A673 (cell line): Measurements from ENCODE around the gene FASTKD3.

Source experiments
- EZH2 ChIP-seq: fragments of 200-600 bp; sonication (generic); IDR thresholded peaks from 2 replicates; pipeline ENCODE4 v1.6.1; 2017; ENCODE audit warnings: borderline replicate concordance, low read depth, mild to moderate bottlenecking, mixed read lengths, antibody characterized with exemption, low read length; ENCODE audit not compliant: poor library complexity, severe bottlenecking
- TF ChIP-seq, protein P1 (sequence below): fragments of 300-800, 200-600 bp; sonication (generic); conservative IDR thresholded peaks from 2 replicates; pipeline ENCODE4 v1.5.1; 2017; ENCODE audit warnings: low read depth, mild to moderate bottlenecking, antibody characterized with exemption, low read length, moderate library complexity, mixed read lengths

GRCh38 chr5:7823594-7823993 lies 45.2 kb downstream of the FASTKD3 start:
- TF ChIP-seq, protein P1, sequence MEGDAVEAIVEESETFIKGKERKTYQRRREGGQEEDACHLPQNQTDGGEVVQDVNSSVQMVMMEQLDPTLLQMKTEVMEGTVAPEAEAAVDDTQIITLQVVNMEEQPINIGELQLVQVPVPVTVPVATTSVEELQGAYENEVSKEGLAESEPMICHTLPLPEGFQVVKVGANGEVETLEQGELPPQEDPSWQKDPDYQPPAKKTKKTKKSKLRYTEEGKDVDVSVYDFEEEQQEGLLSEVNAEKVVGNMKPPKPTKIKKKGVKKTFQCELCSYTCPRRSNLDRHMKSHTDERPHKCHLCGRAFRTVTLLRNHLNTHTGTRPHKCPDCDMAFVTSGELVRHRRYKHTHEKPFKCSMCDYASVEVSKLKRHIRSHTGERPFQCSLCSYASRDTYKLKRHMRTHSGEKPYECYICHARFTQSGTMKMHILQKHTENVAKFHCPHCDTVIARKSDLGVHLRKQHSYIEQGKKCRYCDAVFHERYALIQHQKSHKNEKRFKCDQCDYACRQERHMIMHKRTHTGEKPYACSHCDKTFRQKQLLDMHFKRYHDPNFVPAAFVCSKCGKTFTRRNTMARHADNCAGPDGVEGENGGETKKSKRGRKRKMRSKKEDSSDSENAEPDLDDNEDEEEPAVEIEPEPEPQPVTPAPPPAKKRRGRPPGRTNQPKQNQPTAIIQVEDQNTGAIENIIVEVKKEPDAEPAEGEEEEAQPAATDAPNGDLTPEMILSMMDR, result no peak
- no peak for TF ChIP-seq EZH2
